GM19239 (cell line): ENCODE results near the gene SLC2A5.

Source experiments
- DNase-seq: peaks from one replicate; pipeline ENCODE4 v3.0.0; 2011; ENCODE audit warnings: low spot score; ENCODE audit not compliant: insufficient read length
- FAIRE-seq: peaks from 2 replicates; lab custom pipeline; 2011; peaks lifted over from hg19 to GRCh38; lab: Jason Lieb, UNC

The SLC2A5 gene

DNA sequence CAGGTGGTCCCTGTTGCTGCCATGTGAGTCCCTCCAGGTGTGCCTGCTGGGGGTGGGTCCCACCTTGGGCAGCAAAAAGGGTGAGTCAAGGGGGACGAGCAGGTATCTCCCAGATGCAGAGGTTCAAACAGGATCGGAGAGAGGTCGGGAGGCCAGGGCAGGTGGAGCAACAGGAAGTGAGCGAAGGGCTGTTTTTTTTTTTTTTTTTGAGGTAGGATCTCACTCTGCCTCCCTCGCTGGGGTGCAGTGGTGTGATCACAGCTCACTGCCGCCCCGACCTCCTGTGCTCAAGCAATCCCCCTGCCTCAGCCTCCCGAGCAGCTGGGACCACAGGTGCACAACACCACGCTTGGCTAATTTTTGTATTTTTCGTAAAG is 82.6 kb downstream of the SLC2A5 start:
- FAIRE-seq, result no peak
- no peak for DNase-seq

DNA sequence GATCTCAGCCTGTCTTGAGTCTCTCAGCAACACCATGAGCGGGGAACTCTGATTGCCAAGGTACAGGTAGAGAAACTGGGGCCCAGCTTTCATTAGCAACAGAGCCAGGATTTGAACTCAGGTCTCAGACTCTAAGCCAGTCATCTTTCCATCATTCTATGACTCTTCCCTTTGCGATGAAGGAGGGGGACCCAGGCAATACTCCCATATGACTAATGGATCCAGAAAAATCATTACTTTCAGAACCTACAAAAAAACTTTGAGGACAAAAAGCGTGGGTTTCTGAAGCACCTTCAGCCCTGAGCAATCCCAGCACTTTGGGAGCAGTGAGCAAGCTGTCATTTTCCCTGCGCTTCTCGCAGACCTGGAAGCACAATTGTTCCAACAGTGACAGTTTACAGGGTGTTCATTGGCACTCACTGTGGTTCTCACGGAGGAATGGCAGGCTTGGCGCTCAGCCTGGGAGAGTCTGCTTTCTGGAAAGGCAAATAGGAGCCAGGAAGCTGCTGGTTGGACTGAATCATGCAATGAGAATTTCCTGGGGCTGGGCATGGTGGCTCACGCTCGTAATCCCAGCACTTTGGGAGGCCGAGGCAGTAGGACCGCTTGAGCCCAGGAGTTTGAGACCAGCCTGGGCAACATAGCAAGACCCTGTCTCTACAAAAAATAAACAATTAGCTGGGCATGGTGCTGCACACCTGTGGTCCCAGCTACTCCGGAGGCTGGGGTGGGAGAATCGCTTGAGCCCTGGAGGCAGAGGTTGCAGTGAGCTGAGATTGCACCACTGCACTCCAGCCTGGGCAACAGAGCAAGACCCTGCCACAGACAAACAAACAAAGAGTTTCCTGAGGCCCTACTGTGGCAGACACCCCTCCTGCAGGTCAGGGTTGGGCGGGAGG is 83.3 kb downstream of the SLC2A5 start:
- DNase-seq (no peak), FAIRE-seq (no peak)
